GM18502 (cell line): ENCODE results near the gene ZFPL1.
"Not testable (repeated sequence)": the region's sequence is repeated elsewhere in the genome, so short reads cannot be mapped to it uniquely, and the experiment has no call there.

Experiments used
- ATAC-seq: cut with Tn5 transposase; IDR thresholded peaks from one replicate; pipeline ENCODE4 v1.9.1; 2021; ENCODE audit warnings: mild to moderate bottlenecking; ENCODE audit not compliant: unreplicated experiment, poor library complexity

The ZFPL1 gene

GRCh38 chr11:65112546-65113360, 28.7 kb downstream of the ZFPL1 start:
- ATAC-seq = peak; percentile 38

- no peak for ATAC-seq
Measured at GRCh38 chr11:65113361-65113756, 29.3 kb downstream of the ZFPL1 start.

GRCh38 chr11:65113839-65114238, 29.8 kb downstream of the ZFPL1 start:
- no peak for ATAC-seq

- no peak for ATAC-seq
Measured at GRCh38 chr11:65114538-65115171, 30.6 kb downstream of the ZFPL1 start.

- ATAC-seq = no peak
Measured at GRCh38 chr11:65115361-65116082, 31.5 kb downstream of the ZFPL1 start.

GRCh38 chr11:65116370-65117205, 32.6 kb downstream of the ZFPL1 start:
- no peak for ATAC-seq

GRCh38 chr11:65117206-65118096, 33.4 kb downstream of the ZFPL1 start, which contains the start of gene ZNHIT2:
ZNHIT2 (minus strand) TSS chr11:65117701; CDS start chr11:65117653, 48 bp downstream.
- peak; percentile 65 for ATAC-seq

- no peak for ATAC-seq
Measured at GRCh38 chr11:65118097-65118837, 34.2 kb downstream of the ZFPL1 start.

GRCh38 chr11:65118891-65119669, 35.1 kb downstream of the ZFPL1 start:
- not testable (repeated sequence) for ATAC-seq

GRCh38 chr11:65119670-65119995, 35.6 kb downstream of the ZFPL1 start:
- no peak for ATAC-seq

GRCh38 chr11:65120831-65121230, 36.8 kb downstream of the ZFPL1 start:
- ATAC-seq = no peak

- ATAC-seq = no peak
Measured at GRCh38 chr11:65121447-65121864, 37.4 kb downstream of the ZFPL1 start.

- ATAC-seq = peak; percentile 73
Measured at GRCh38 chr11:65121865-65122696, 38.1 kb downstream of the ZFPL1 start, which contains the start of the genes FAU and MRPL49. FAU (minus strand) TSS chr11:65122134; CDS start chr11:65121813, 321 bp downstream. MRPL49 (plus strand) TSS chr11:65122321; CDS start chr11:65122347, 26 bp downstream.

GRCh38 chr11:65124480-65125196, 40.6 kb downstream of the ZFPL1 start:
- ATAC-seq = no peak

GRCh38 chr11:65125197-65126056, 41.4 kb downstream of the ZFPL1 start:
- ATAC-seq = no peak
